Activated CD4-positive, alpha-beta T cell treated with anti-CD3 and anti-CD28 coated beads, Interleukin-2, amount 50 U/mL, for 16 hours (primary cell): ENCODE results near the gene COL7A1.

ENCODE experiments used
- DNase-seq: peaks from one replicate; pipeline ENCODE4 v3.0.0-alpha.2; 2020

Gene COL7A1

GRCh38 chr3:48587686-48588085 lies 7.4 kb downstream of the COL7A1 start:
- no peak for DNase-seq

- no peak for DNase-seq
Observed at GRCh38 chr3:48585411-48585810, 9.7 kb downstream of the COL7A1 start.

- no peak for DNase-seq
Observed at GRCh38 chr3:48584836-48585235, 10.3 kb downstream of the COL7A1 start.

- DNase-seq: no peak
Observed at GRCh38 chr3:48581621-48582481, 13.3 kb downstream of the COL7A1 start.

- no peak for DNase-seq
Observed at GRCh38 chr3:48576647-48577046, 18.5 kb downstream of the COL7A1 start.

- DNase-seq: no peak
Observed at GRCh38 chr3:48575366-48575765, 19.8 kb downstream of the COL7A1 start.

- DNase-seq: no peak
Observed at GRCh38 chr3:48573973-48574585, 21.1 kb downstream of the COL7A1 start.

- no peak for DNase-seq
Observed at GRCh38 chr3:48572517-48572916, 22.6 kb downstream of the COL7A1 start.

GRCh38 chr3:48571938-48572337 lies 23.2 kb downstream of the COL7A1 start:
- no peak for DNase-seq

- DNase-seq: no peak
Observed at GRCh38 chr3:48569808-48570450, 25.2 kb downstream of the COL7A1 start.

GRCh38 chr3:48569400-48569799 lies 25.7 kb downstream of the COL7A1 start:
- DNase-seq: no peak

- no peak for DNase-seq
Observed at GRCh38 chr3:48568476-48568875, 26.7 kb downstream of the COL7A1 start.

GRCh38 chr3:48567500-48567899 lies 27.6 kb downstream of the COL7A1 start:
- DNase-seq: no peak

GRCh38 chr3:48567090-48567489 lies 28.0 kb downstream of the COL7A1 start:
- no peak for DNase-seq

- no peak for DNase-seq
Observed at GRCh38 chr3:48566401-48566760, 28.7 kb downstream of the COL7A1 start.

- peak; percentile 30 for DNase-seq
Observed at GRCh38 chr3:48565591-48566400, 29.3 kb downstream of the COL7A1 start.

- no peak for DNase-seq
Observed at GRCh38 chr3:48565186-48565585, 29.9 kb downstream of the COL7A1 start.

GRCh38 chr3:48564667-48565066 lies 30.5 kb downstream of the COL7A1 start:
- DNase-seq: no peak

- peak; percentile 33 for DNase-seq
Observed at GRCh38 chr3:48564022-48564421, 31.1 kb downstream of the COL7A1 start.

- DNase-seq: no peak
Observed at GRCh38 chr3:48563382-48563918, 31.7 kb downstream of the COL7A1 start, which contains the start of gene UCN2. Gene UCN2, minus strand, starts transcription at chr3:48563781. Its CDS starts 657 bp downstream, at chr3:48563124.

- DNase-seq: no peak
Observed at GRCh38 chr3:48562367-48563095, 32.6 kb downstream of the COL7A1 start.
